ENCODE measurements around the gene BID. TPM values are rescaled to one million over a fixed set of nuclear protein-coding genes. Genes with fewer than 3 reads are reported as not detected.

Gene BID
- total RNA-seq, 4 donors from 2014 or later: 11.8 to 26.6 (median 18.4) TPM

GRCh38 chr22:17746916-17747315 is 27.4 kb downstream of the BID start:
- Histone ChIP-seq H3K4me1 (peaks cover 10% of the 10 kb centered on the region), H3K27me3 (no peaks in the 10 kb centered on the region), H3K9me3 (no peaks in the 10 kb centered on the region), H3K4me3 (no peak overlapping the region), H3K36me3 (no peaks in the 10 kb centered on the region), H3K27ac (no peak overlapping the region)
- no peak for DNase-seq (ENCODE audit: low spot score in 2 of 2)
- TF ChIP-seq CTCF (IDR thresholded peaks at IDR 0.05) (no peak), EP300 (IDR thresholded peaks at IDR 0.05) (no peak), POLR2A (IDR thresholded peaks at IDR 0.05) (no peak), POLR2AphosphoS5 (IDR thresholded peaks at IDR 0.05) (no peak)
- 96% methylated on average over 10 of the region's 10 CpGs for WGBS

GRCh38 chr22:17744430-17744829 is 29.8 kb downstream of the BID start:
- peaks cover 2% of the 10 kb centered on the region for H3K36me3 ChIP-seq
- no peak overlapping the region for H3K4me3 ChIP-seq
- DNase-seq (ENCODE audit: low spot score in 2 of 2): no peak
- H3K27ac ChIP-seq: no peak overlapping the region
- 62% methylated on average over 5 of the region's 7 CpGs for WGBS
- H3K4me1 ChIP-seq: peaks cover 10% of the 10 kb centered on the region
- no peaks in the 10 kb centered on the region for H3K27me3 ChIP-seq
- TF ChIP-seq CTCF (IDR thresholded peaks at IDR 0.05): no peak
- no peak for TF ChIP-seq POLR2AphosphoS5 (IDR thresholded peaks at IDR 0.05)
- no peak for TF ChIP-seq EP300 (IDR thresholded peaks at IDR 0.05)
- no peak for TF ChIP-seq POLR2A (IDR thresholded peaks at IDR 0.05)
- no peaks in the 10 kb centered on the region for H3K9me3 ChIP-seq

- Histone ChIP-seq H3K9me3 (no peaks in the 10 kb centered on the region), H3K27ac (no peak overlapping the region), H3K27me3 (no peaks in the 10 kb centered on the region), H3K4me3 (no peak overlapping the region), H3K4me1 (peaks cover 10% of the 10 kb centered on the region), H3K36me3 (peaks cover 7% of the 10 kb centered on the region)
- TF ChIP-seq EP300 (IDR thresholded peaks at IDR 0.05) (no peak), POLR2A (IDR thresholded peaks at IDR 0.05) (no peak), POLR2AphosphoS5 (IDR thresholded peaks at IDR 0.05) (no peak), CTCF (IDR thresholded peaks at IDR 0.05) (no peak)
- DNase-seq (ENCODE audit: low spot score in 2 of 2): no peak
- WGBS: 65% methylated on average over 13 of the region's 25 CpGs
Observed at GRCh38 chr22:17743661-17744411, 30.4 kb downstream of the BID start.

- WGBS: 57% methylated on average over 7 of the region's 9 CpGs
- no peaks in the 10 kb centered on the region for H3K27me3 ChIP-seq
- H3K27ac ChIP-seq: no peak overlapping the region
- peaks cover 10% of the 10 kb centered on the region for H3K4me1 ChIP-seq
- peaks cover 21% of the 10 kb centered on the region for H3K36me3 ChIP-seq
- no peak overlapping the region for H3K4me3 ChIP-seq
- peak in 1 of 2 donors; percentile 68 for DNase-seq (ENCODE audit: low spot score in 2 of 2)
- H3K9me3 ChIP-seq: no peaks in the 10 kb centered on the region
- TF ChIP-seq CTCF (IDR thresholded peaks at IDR 0.05) (peak; percentile 31 to 77), POLR2A (IDR thresholded peaks at IDR 0.05) (no peak)
Observed at GRCh38 chr22:17742527-17742902, 31.8 kb downstream of the BID start.

GRCh38 chr22:17741866-17742526 is 32.3 kb downstream of the BID start:
- Histone ChIP-seq H3K4me3 (no peak overlapping the region), H3K27ac (no peak overlapping the region), H3K4me1 (peaks cover 10% of the 10 kb centered on the region), H3K27me3 (no peaks in the 10 kb centered on the region), H3K36me3 (peaks cover 24% of the 10 kb centered on the region), H3K9me3 (no peaks in the 10 kb centered on the region)
- WGBS: 84% methylated on average over 15 of the region's 18 CpGs
- DNase-seq (ENCODE audit: low spot score in 2 of 2): peak in 1 of 2 donors; percentile 43
- no peak for TF ChIP-seq POLR2A (IDR thresholded peaks at IDR 0.05)
- no peak for TF ChIP-seq EP300 (IDR thresholded peaks at IDR 0.05)
- TF ChIP-seq POLR2AphosphoS5 (IDR thresholded peaks at IDR 0.05): no peak
- no peak for TF ChIP-seq CTCF (IDR thresholded peaks at IDR 0.05)

Data from suprapubic skin (tissue), 4 donors.